ENCODE results near the gene BCL10. TPM values are rescaled to one million over a fixed set of nuclear protein-coding genes. Genes with fewer than 3 reads are reported as not detected.

The BCL10 gene
- total RNA-seq, 4 donors from 2014 or later: 17.8 to 34.4 (median 22.2) TPM

DNA sequence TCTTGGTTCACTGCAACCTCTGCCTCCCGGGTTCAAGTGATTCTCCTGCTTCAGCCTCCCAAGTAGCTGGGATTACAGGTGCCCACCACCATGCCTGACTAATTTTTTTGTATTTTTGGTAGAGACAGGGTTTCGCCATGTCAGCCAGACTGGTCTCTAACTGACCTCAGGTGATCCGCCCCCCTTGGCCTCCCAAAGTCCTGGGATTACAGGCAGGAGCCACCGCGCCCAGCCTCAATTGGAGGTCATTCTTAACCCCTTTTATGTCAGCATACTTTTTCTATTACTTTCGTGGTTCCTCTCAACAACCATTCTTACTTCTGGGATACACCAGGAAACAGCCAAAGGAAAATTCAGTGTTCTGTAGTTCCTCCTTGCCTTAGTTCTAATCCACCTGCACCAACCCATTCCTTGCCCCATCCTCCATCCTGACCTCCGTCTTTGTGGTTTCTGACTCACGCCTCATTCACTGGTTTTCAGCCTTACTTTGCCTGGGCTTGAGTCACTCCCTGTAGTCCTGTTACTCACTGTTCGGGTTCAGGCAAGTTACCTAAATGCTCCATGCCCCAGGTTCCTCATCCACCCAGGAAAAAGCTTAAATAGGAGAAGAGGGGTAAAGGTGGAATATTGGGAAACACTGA lies 12.9 kb upstream of the BCL10 start:
- DNase-seq (ENCODE audit: low spot score in 2 of 2): peak in 1 of 2 donors; percentile 58
- WGBS, 2 donors: 75 to 77% methylated on average over 9 of the region's 9 CpGs
- no peak for TF ChIP-seq POLR2A (IDR thresholded peaks at IDR 0.05)
- TF ChIP-seq, protein P1, sequence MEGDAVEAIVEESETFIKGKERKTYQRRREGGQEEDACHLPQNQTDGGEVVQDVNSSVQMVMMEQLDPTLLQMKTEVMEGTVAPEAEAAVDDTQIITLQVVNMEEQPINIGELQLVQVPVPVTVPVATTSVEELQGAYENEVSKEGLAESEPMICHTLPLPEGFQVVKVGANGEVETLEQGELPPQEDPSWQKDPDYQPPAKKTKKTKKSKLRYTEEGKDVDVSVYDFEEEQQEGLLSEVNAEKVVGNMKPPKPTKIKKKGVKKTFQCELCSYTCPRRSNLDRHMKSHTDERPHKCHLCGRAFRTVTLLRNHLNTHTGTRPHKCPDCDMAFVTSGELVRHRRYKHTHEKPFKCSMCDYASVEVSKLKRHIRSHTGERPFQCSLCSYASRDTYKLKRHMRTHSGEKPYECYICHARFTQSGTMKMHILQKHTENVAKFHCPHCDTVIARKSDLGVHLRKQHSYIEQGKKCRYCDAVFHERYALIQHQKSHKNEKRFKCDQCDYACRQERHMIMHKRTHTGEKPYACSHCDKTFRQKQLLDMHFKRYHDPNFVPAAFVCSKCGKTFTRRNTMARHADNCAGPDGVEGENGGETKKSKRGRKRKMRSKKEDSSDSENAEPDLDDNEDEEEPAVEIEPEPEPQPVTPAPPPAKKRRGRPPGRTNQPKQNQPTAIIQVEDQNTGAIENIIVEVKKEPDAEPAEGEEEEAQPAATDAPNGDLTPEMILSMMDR (IDR thresholded peaks at IDR 0.05): no peak
- H3K4me3 ChIP-seq (ENCODE audit: low read depth, poor library complexity, severe bottlenecking): no peak overlapping the region
- intact Hi-C loops (cut with DNase I; ENCODE audit: low total_unique reads): no loop called here

DNA sequence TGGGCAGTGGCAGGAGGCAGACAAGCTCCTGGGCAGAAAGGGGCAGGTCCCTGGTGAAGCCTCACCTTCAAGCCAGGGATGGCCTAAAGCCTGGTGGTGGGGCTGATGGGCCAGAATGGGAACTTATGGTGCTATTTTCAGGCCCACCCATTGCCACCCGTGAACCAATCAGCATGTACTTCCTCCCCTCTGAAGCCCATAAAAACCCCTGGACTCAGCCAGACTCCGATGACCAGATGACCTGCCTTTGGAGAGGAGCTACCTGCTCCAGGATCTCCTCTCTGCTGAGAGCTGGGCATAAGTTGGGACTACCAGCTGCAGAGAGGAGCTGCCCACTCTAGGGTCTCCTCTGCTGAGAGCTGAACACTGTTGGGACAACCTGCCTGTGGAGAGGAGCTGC lies 7.8 kb upstream of the BCL10 start:
- WGBS, 2 donors: 100% methylated on average over 2 of the region's 2 CpGs; no CpG with 5 or more reads in 1 of the 2 donors
- no peak for DNase-seq (ENCODE audit: low spot score in 2 of 2)
- no peak overlapping the region for H3K4me3 ChIP-seq (ENCODE audit: low read depth, poor library complexity, severe bottlenecking)
- intact Hi-C loops (cut with DNase I; ENCODE audit: low total_unique reads): no loop called here
- no peak for TF ChIP-seq POLR2A (IDR thresholded peaks at IDR 0.05)
- TF ChIP-seq, protein P1 (IDR thresholded peaks at IDR 0.05): no peak

DNA sequence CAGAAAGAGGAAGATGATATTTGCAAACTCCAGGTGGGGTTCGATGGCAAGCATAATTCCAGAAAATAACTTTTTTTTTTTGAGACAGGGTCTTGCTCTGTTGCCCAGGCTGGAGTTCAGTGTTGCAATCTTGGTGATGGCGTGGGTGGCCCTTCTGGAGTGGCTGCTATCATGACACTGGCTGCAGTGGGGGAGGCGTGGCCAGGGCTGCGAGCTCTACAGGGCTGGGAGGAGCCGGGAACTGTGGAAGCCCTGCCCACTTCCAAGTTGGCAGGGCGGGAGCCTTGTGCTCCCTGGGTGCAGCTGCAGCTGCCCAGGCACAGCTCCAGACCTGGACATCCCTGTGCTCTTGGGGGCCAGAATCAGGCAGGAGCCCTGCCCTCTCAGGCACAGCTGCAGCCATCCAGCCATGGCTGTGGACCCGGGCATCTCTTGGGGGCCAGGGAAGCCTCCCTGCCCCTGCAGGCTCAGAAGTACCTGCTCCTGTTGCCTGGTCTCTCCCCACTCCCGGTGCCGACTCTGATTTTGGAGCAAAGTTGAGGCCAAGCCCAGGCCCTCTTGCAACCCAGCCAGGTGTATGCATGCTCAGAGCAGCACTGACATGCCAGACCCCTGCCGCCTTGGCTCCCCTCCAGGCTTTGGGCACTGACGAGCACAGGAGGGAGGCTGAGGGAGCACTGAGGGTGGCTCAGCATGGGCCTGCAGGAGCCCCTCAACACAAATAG lies 7.2 kb upstream of the BCL10 start:
- intact Hi-C loops (cut with DNase I; ENCODE audit: low total_unique reads): no loop called here
- 50 to 53% methylated on average over 8 to 10 of the region's 11 CpGs for WGBS, 2 donors
- H3K4me3 ChIP-seq (ENCODE audit: low read depth, poor library complexity, severe bottlenecking): no peak overlapping the region
- no peak for TF ChIP-seq POLR2A (IDR thresholded peaks at IDR 0.05)
- TF ChIP-seq, protein P1 (IDR thresholded peaks at IDR 0.05): no peak
- no peak for DNase-seq (ENCODE audit: low spot score in 2 of 2)

DNA sequence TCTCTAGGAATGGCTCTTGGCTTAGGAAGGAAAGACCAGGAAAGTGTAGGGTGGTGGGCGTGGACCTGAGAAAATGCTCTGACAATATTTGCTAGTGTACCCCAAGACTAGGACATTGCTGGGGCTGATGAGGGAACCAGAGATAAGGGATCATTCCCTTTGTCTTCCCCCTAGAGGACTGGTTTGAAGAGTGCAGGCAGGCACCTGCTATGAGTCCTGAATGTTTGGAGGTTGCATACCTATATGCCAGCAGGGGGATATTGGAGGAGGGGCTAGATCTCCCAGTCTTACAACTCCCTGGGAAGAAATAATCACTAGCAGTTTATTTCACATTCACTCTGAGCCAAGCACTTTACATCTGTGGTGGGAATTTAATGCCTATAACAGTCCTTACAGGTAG lies 6.0 kb upstream of the BCL10 start:
- DNase-seq (ENCODE audit: low spot score in 2 of 2): no peak
- intact Hi-C loops (cut with DNase I; ENCODE audit: low total_unique reads): no loop called here
- H3K4me3 ChIP-seq (ENCODE audit: low read depth, poor library complexity, severe bottlenecking): no peak overlapping the region
- TF ChIP-seq POLR2A (IDR thresholded peaks at IDR 0.05): no peak
- TF ChIP-seq, protein P1 (IDR thresholded peaks at IDR 0.05): no peak
- WGBS, 2 donors: 91 to 92% methylated on average over 1 of the region's 1 CpG

DNA sequence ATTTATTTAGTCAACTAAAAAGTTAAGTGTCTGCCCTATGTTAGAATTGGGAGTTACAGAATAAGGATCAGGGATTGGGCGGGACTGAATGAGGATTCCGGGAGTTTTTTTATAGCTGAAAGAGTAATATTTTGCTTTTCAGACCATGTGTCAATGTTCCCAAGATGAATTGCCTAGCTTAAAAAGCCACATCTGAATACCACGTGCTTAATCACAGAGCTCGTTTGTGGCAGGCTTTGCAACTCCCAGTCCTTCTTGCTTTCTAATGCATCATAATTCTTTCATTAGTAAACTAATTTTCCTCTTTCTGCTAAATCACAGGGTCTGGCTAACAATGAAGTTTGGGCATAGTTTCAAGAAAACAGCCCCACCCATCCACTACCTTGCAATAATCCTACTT lies 4.2 kb upstream of the BCL10 start:
- TF ChIP-seq POLR2A (IDR thresholded peaks at IDR 0.05): no peak
- TF ChIP-seq, protein P1 (IDR thresholded peaks at IDR 0.05): no peak
- intact Hi-C loops (cut with DNase I; ENCODE audit: low total_unique reads): no loop called here
- no peak for DNase-seq (ENCODE audit: low spot score in 2 of 2)
- WGBS, 2 donors: 51 to 54% methylated on average over 4 of the region's 4 CpGs
- no peak overlapping the region for H3K4me3 ChIP-seq (ENCODE audit: low read depth, poor library complexity, severe bottlenecking)

All from lower leg skin (tissue), 4 donors.